H1 (cell line): ENCODE results near the gene NEURL4. TPM values are rescaled to one million over a fixed set of nuclear protein-coding genes. Genes with fewer than 3 reads are reported as not detected.

ENCODE experiments used
- CTCF ChIA-PET: fragments of 300-600 bp; sonication (Branson Sonifier 250); formaldehyde crosslinking; loops from one replicate; lab custom pipeline; 2021; ENCODE audit not compliant: partially characterized antibody; lab: Charles Lee
- POLR2A ChIA-PET: fragments of 300-600 bp; sonication (Branson Sonifier 250); formaldehyde crosslinking; loops from one replicate; lab custom pipeline; 2021; ENCODE audit warnings: inconsistent platforms; ENCODE audit not compliant: partially characterized antibody; lab: Charles Lee
- DNase-seq, 2 experiments: peaks; one replicate each; pipeline versions ENCODE4 v3.0.0 to v3.0.0-alpha.2; 2010 to 2022; ENCODE audit warnings: low spot score in 2 of 2, low read depth in 1 of 2, mixed read lengths in 1 of 2
- FAIRE-seq: peaks from 2 replicates; lab custom pipeline; 2011; peaks lifted over from hg19 to GRCh38; lab: Jason Lieb, UNC
- H2AFZ ChIP-seq: 2 replicates; pipeline ENCODE4 v1.8.1; 2012; ENCODE audit warnings: low read length, inconsistent platforms
- H2AK5ac ChIP-seq: 2 replicates; pipeline ENCODE4 v1.6.1; 2013; ENCODE audit warnings: low read depth, low read length
- H2BK120ac ChIP-seq: replicated peaks from 2 replicates; pipeline ENCODE3; 2013; ENCODE audit warnings: low read depth, low read length, inconsistent platforms
- H2BK12ac ChIP-seq: 2 replicates; pipeline ENCODE4 v1.6.1; 2013; ENCODE audit warnings: low read depth, low read length
- H2BK15ac ChIP-seq: 2 replicates; pipeline ENCODE4 v1.6.1; 2013; ENCODE audit warnings: low read length
- H2BK20ac ChIP-seq: 2 replicates; pipeline ENCODE4 v1.6.1; 2013; ENCODE audit warnings: low read length
- H2BK5ac ChIP-seq: 2 replicates; pipeline ENCODE4 v1.6.1; 2013; ENCODE audit warnings: low read depth, low read length
- H3K14ac ChIP-seq: 2 replicates; pipeline ENCODE4 v1.6.1; 2013; ENCODE audit warnings: inconsistent platforms; ENCODE audit not compliant: insufficient read length
- H3K18ac ChIP-seq: 2 replicates; pipeline ENCODE4 v1.6.1; 2013; ENCODE audit warnings: low read length; ENCODE audit errors: extremely low read depth
- H3K23ac ChIP-seq: 2 replicates; pipeline ENCODE4 v1.6.1; 2013; ENCODE audit warnings: inconsistent platforms; ENCODE audit not compliant: insufficient read length
- H3K23me2 ChIP-seq: 2 replicates; pipeline ENCODE4 v1.6.1; 2013; ENCODE audit warnings: low read depth, low read length
- H3K27ac ChIP-seq: 2 replicates; pipeline ENCODE4 v1.6.1; 2011; ENCODE audit warnings: low read depth, low read length, inconsistent platforms
- H3K27me3 ChIP-seq, 4 experiments: replicated peaks in 1 of 4; 1 replicate in 1 of 4; 2 replicates in 3 of 4; pipeline versions ENCODE4 v1.6.1 to v1.8.1; 2011 to 2013; ENCODE audit warnings: low read length in 3 of 4, mild to moderate bottlenecking in 3 of 4, inconsistent platforms in 2 of 4, mixed read lengths in 2 of 4, moderate library complexity in 1 of 4; ENCODE audit not compliant: control insufficient read depth in 3 of 4, insufficient read depth in 3 of 4; ENCODE audit errors: extremely low read depth in 1 of 4
- H3K36me3 ChIP-seq, 4 experiments: 2 replicates each; pipeline versions ENCODE4 v1.6.1 to v1.8.1; 2011 to 2013; ENCODE audit warnings: mild to moderate bottlenecking in 4 of 4, low read length in 3 of 4, moderate library complexity in 2 of 4, control low read depth in 1 of 4, inconsistent platforms in 1 of 4; ENCODE audit not compliant: insufficient read depth in 4 of 4, control insufficient read depth in 2 of 4
- H3K4ac ChIP-seq: replicated peaks from 2 replicates; pipeline ENCODE3; 2013; ENCODE audit warnings: low read length, low read depth, mixed read lengths, inconsistent platforms; ENCODE audit not compliant: insufficient read length
- H3K4me1 ChIP-seq, 4 experiments: replicated peaks in 1 of 4; 1 replicate in 1 of 4; 2 replicates in 3 of 4; pipeline versions ENCODE4 v1.6.1 to v1.8.1; 2011 to 2013; ENCODE audit warnings: low read length in 3 of 4, inconsistent platforms in 2 of 4, mixed read lengths in 1 of 4; ENCODE audit not compliant: insufficient read depth in 4 of 4, control insufficient read depth in 3 of 4
- H3K4me2 ChIP-seq, 2 experiments: 2 replicates each; pipeline versions ENCODE4 v1.6.1 to v1.8.1; 2011 to 2013; ENCODE audit warnings: low read depth in 2 of 2, low read length in 2 of 2, control low read depth in 1 of 2, inconsistent platforms in 1 of 2, mild to moderate bottlenecking in 1 of 2; ENCODE audit not compliant: insufficient read depth in 1 of 2
- H3K4me3 ChIP-seq, 4 experiments: fragments of 200-600, 300-600 bp in 1 of 4; sonication (generic), shearing (Covaris generic), sonication (Bioruptor Twin) in 1 of 4; 2 replicates each; pipeline versions ENCODE4 v1.5.1 to v1.8.1; 2011 to 2016; ENCODE audit warnings: low read length in 4 of 4, low read depth in 3 of 4, control low read depth in 2 of 4, inconsistent platforms in 2 of 4, mild to moderate bottlenecking in 2 of 4, mixed read lengths in 1 of 4, moderate library complexity in 1 of 4; ENCODE audit not compliant: insufficient read depth in 2 of 4; ENCODE audit errors: extremely low read depth in 1 of 4
- H3K56ac ChIP-seq: replicated peaks from 2 replicates; pipeline ENCODE3; 2013; ENCODE audit warnings: low read depth, mild to moderate bottlenecking, mixed read lengths, low read length, inconsistent platforms; ENCODE audit not compliant: insufficient read length
- H3K79me1 ChIP-seq: 2 replicates; pipeline ENCODE4 v1.6.1; 2013; ENCODE audit warnings: low read depth, low read length, control low read depth
- H3K79me2 ChIP-seq, 2 experiments: 2 replicates each; pipeline versions ENCODE4 v1.6.1 to v1.8.1; 2012 to 2013; ENCODE audit warnings: low read length in 2 of 2, mild to moderate bottlenecking in 2 of 2, inconsistent platforms in 1 of 2; ENCODE audit not compliant: insufficient read depth in 2 of 2, control insufficient read depth in 1 of 2
- H3K9ac ChIP-seq, 4 experiments: replicated peaks in 1 of 4; 1 replicate in 1 of 4; 2 replicates in 3 of 4; pipeline versions ENCODE4 v1.6.1 to v1.8.1; 2011 to 2013; ENCODE audit warnings: low read depth in 3 of 4, low read length in 3 of 4, control low read depth in 2 of 4, mild to moderate bottlenecking in 2 of 4, moderate library complexity in 2 of 4, inconsistent platforms in 1 of 4; ENCODE audit errors: extremely low read depth in 1 of 4
- H3K9me3 ChIP-seq, 2 experiments: 2 replicates each; pipeline versions ENCODE4 v1.6.1 to v1.8.1; 2012 to 2013; ENCODE audit warnings: mild to moderate bottlenecking in 2 of 2, moderate library complexity in 2 of 2, control low read depth in 1 of 2, inconsistent platforms in 1 of 2, low read depth in 1 of 2, low read length in 1 of 2, mixed read lengths in 1 of 2; ENCODE audit not compliant: insufficient read depth in 2 of 2
- H4K20me1 ChIP-seq, 2 experiments: replicated peaks in 1 of 2; 2 replicates each; pipeline versions ENCODE3 to v1.8.1; 2011 to 2013; ENCODE audit warnings: inconsistent platforms in 2 of 2, low read length in 2 of 2, mild to moderate bottlenecking in 1 of 2; ENCODE audit not compliant: insufficient read depth in 2 of 2, control insufficient read depth in 1 of 2
- H4K5ac ChIP-seq: 2 replicates; pipeline ENCODE4 v1.6.1; 2013; ENCODE audit warnings: low read length, low read depth, mixed read lengths, inconsistent platforms; ENCODE audit not compliant: insufficient read length
- H4K8ac ChIP-seq: 2 replicates; pipeline ENCODE4 v1.8.0; 2013; ENCODE audit warnings: mild to moderate bottlenecking, moderate library complexity, low read length, inconsistent platforms; ENCODE audit not compliant: insufficient read depth; ENCODE audit errors: extremely low read depth
- H4K91ac ChIP-seq: replicated peaks from 2 replicates; pipeline ENCODE3; 2013; ENCODE audit warnings: low read length, mixed read lengths, inconsistent platforms; ENCODE audit not compliant: insufficient read length
- CTBP2 ChIP-seq: IDR thresholded peaks from 2 replicates; pipeline ENCODE4 v1.7.0; 2011; ENCODE audit warnings: borderline replicate concordance, mild to moderate bottlenecking, moderate library complexity, mixed read lengths, low read length; ENCODE audit not compliant: insufficient read depth, insufficient read length
- KDM1A ChIP-seq: fragments of 200-600, 300-600 bp; sonication (generic); IDR thresholded peaks from 2 replicates; pipeline ENCODE4 v1.7.1; 2016; ENCODE audit warnings: mild to moderate bottlenecking, low read length, borderline replicate concordance
- NANOG ChIP-seq: IDR thresholded peaks from 2 replicates; pipeline ENCODE4 v1.6.1; 2011; ENCODE audit warnings: low read length, low read depth, mild to moderate bottlenecking, inconsistent platforms; ENCODE audit not compliant: insufficient read depth, poor library complexity, severe bottlenecking
- PHF8 ChIP-seq: fragments of 200-600 bp; sonication (generic); conservative IDR thresholded peaks from 2 replicates; pipeline ENCODE4 v1.7.1; 2012; ENCODE audit warnings: low read depth, mild to moderate bottlenecking, inconsistent platforms, low read length, moderate library complexity
- POLR2A ChIP-seq, 2 experiments: IDR thresholded peaks; 1 replicate in 1 of 2; 2 replicates in 1 of 2; pipeline ENCODE4 v1.6.1; 2011; ENCODE audit warnings: low read depth in 2 of 2, low read length in 2 of 2, mild to moderate bottlenecking in 2 of 2; ENCODE audit errors: control extremely low read depth in 1 of 2
- RNF2 ChIP-seq: fragments of 200-900, 300-1000 bp; sonication (generic); IDR thresholded peaks from 2 replicates; pipeline ENCODE4 v1.7.1; 2016; ENCODE audit warnings: borderline replicate concordance, low read depth, mild to moderate bottlenecking, antibody characterized with exemption, low read length; ENCODE audit not compliant: poor library complexity, severe bottlenecking; ENCODE audit errors: missing control alignments
- RXRA ChIP-seq: IDR thresholded peaks from 2 replicates; pipeline ENCODE4 v1.6.1; 2011; ENCODE audit warnings: low read depth, mild to moderate bottlenecking, low read length, moderate library complexity; ENCODE audit not compliant: insufficient read depth
- SIX5 ChIP-seq: IDR thresholded peaks from 2 replicates; pipeline ENCODE4 v1.6.1; 2011; ENCODE audit warnings: mild to moderate bottlenecking, low read depth, low read length
- TCF12 ChIP-seq: IDR thresholded peaks from 2 replicates; pipeline ENCODE4 v1.6.1; 2011; ENCODE audit warnings: low read depth, mild to moderate bottlenecking, low read length
- TEAD4 ChIP-seq: IDR thresholded peaks from 2 replicates; pipeline ENCODE4 v1.6.1; 2012; ENCODE audit warnings: low read depth, low read length, inconsistent platforms, mixed read lengths
- YY1 ChIP-seq: IDR thresholded peaks from 2 replicates; pipeline ENCODE4 v1.6.1; 2011; ENCODE audit warnings: low read depth, mild to moderate bottlenecking, low read length
- ZNF274 ChIP-seq: IDR thresholded peaks from 2 replicates; pipeline ENCODE4 v1.7.0; 2012; ENCODE audit warnings: low read length, borderline replicate concordance; ENCODE audit errors: extremely low read depth
- WGBS, 2 experiments: shearing (Covaris generic) in 1 of 2; methylation state at CpG; one replicate each; pipeline versions ENCODE4 v1.1.6 to v1.1.7; 2013 to 2015; ENCODE audit warnings: low lambda C conversion rate in 2 of 2, mixed read lengths in 2 of 2, inconsistent platforms in 1 of 2, low coverage in 1 of 2, missing lambda C conversion rate in 1 of 2; ENCODE audit not compliant: insufficient replicate concordance in 2 of 2, insufficient coverage in 1 of 2, insufficient read length in 1 of 2; ENCODE audit errors: extremely low coverage in 1 of 2, missing lambda C conversion rate in 1 of 2; 5-methylcytosine and 5-hydroxymethylcytosine counted together
- polyA plus RNA-seq, 7 experiments: library from polyadenylated mRNA; depleted of rRNA in 3 of 7; stranded (reverse) in 5 of 7; unstranded in 2 of 7; fragments of >200 nt in 5 of 7; fragments of 200-250 nt in 2 of 7; gene quantifications; 1 replicate in 5 of 7; 2 replicates in 1 of 7; 4 replicates in 1 of 7; pipeline versions ENCODE4 v1.2.1 to v1.2.3, GENCODE V29; 2011 to 2013; ENCODE audit warnings: missing spikeins in 2 of 7, mixed read lengths in 2 of 7
- total RNA-seq: library from RNA; stranded (reverse); fragmentation: NEBNext Ultra II Directional; extraction: Animal tissue kit (Norgen Biotek cat#: 25700); gene quantifications from 2 replicates; pipeline ENCODE4 v1.2.1, GENCODE V29; 2021
- TF ChIP-seq, protein P1 (sequence below): IDR thresholded peaks from 2 replicates; pipeline ENCODE4 v1.6.1; 2012; ENCODE audit warnings: inconsistent platforms

Gene NEURL4
- total and polyA plus RNA-seq, 2 of the 8 experiments (the other 6 are each of a cell fraction or from before 2014, with no cell fraction given) = 29.6 to 46.8 TPM

DNA sequence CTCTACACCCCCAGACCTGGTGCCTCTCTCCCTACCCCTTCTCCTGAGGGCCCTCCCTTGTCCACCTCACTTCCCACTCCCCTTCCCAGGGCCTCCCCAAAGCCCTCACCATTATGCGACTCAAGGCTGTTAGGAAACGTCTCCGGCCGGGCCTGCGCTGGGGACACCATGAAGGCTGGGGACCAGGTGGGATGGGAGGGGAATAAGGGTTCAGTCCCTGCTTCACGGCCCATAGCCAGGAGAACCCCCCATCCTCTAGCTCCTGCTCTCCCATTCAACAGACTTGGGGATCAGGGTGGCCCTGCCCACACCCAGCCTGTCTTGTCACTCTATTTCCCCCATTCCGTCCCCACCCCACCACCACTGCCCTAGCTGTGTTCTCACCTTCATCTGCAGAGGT lies 2.1 kb downstream of the NEURL4 start:
- Histone ChIP-seq H2BK12ac (no peak overlapping the region), H3K18ac (no peak overlapping the region), H4K20me1 (peaks cover 2 to 13% of the 10 kb centered on the region in 2 experiments), H2BK5ac (no peak overlapping the region), H3K4ac (no peak overlapping the region), H3K4me1 (peaks cover 0 to 16% (median 6%) of the 10 kb centered on the region in 4 experiments; a peak in 6 of 7 replicates), H3K27ac (no peak overlapping the region), H3K4me3 (no peak overlapping the region), H3K4me2 (no peak overlapping the region), H3K9me3 (no peaks in the 10 kb centered on the region), H2BK120ac (no peak overlapping the region), H3K79me2 (peaks cover 0 to 14% of the 10 kb centered on the region in 2 experiments; a peak in 2 of 4 replicates), H2AFZ (no peak overlapping the region), H3K56ac (no peak overlapping the region), H3K23ac (no peak overlapping the region), H4K91ac (no peak overlapping the region), H3K27me3 (no peaks in the 10 kb centered on the region; a peak in 1 of 7 replicates), H2BK20ac (no peak overlapping the region), H4K8ac (0 out of 2 replicates have a peak overlapping the region, but pooled peaks have one; percentile 6), H3K79me1 (peaks cover 2% of the 10 kb centered on the region; the same call in 1 of the 2 replicates), H3K9ac (no peak overlapping the region), H3K23me2 (peaks cover 8% of the 10 kb centered on the region), H4K5ac (no peak overlapping the region), H2AK5ac (no peak overlapping the region), H2BK15ac (no peak overlapping the region), H3K14ac (no peak overlapping the region), H3K36me3 (peaks cover 16 to 25% (median 24%) of the 10 kb centered on the region in 4 experiments)
- POLR2A ChIA-PET = interaction anchor here (1.2 to 13.4 kb wide), 4 partner anchors 11 to 21 kb away, joined by 3 to 223 read pairs (median 22); partner anchors contain the start of genes ACAP1 and GPS2
- FAIRE-seq (no peak), DNase-seq (no peak)
- CTCF ChIA-PET = interaction anchor here (1.2 to 9.3 kb wide), 8 partner anchors 8 to 65 kb away, joined by 3 to 167 read pairs (median 5); partner anchors contain the start of gene TMEM95
- WGBS, 2 experiments = 90% methylated on average over 7 of the region's 7 CpGs; no CpG with 5 or more reads in 1 of the 2 experiments
- no peak for TF ChIP-seq TCF12
- TF ChIP-seq POLR2A (IDR thresholded peaks at IDR 0.05; ENCODE audit: control extremely low read depth in 1 of 2, low read depth in 2 of 2, low read length in 2 of 2) = no peak
- no peak for TF ChIP-seq CTBP2
- TF ChIP-seq RXRA = no peak
- TF ChIP-seq YY1 = no peak
- no peak for TF ChIP-seq KDM1A
- no peak for TF ChIP-seq TEAD4
- no peak for TF ChIP-seq PHF8
- TF ChIP-seq NANOG = no peak
- TF ChIP-seq SIX5 = no peak
- TF ChIP-seq RNF2 = no peak
- no peak for TF ChIP-seq ZNF274
- TF ChIP-seq, protein P1, sequence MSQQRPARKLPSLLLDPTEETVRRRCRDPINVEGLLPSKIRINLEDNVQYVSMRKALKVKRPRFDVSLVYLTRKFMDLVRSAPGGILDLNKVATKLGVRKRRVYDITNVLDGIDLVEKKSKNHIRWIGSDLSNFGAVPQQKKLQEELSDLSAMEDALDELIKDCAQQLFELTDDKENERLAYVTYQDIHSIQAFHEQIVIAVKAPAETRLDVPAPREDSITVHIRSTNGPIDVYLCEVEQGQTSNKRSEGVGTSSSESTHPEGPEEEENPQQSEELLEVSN = no peak
